Natural killer cell (primary cell): Measurements from ENCODE around the gene PTPRN. TPM values are rescaled to one million over a fixed set of nuclear protein-coding genes. Genes with fewer than 3 reads are reported as not detected.

ENCODE experiments used
- ATAC-seq, 3 donors: fragments of 150-1000 bp in 2 of 3; fragments of 200-7000 bp in 1 of 3; cut with Tn5 transposase; 1 replicate in 1 of 3; 2 replicates in 2 of 3; pipeline ENCODE4 v1.10.0; 2021; ENCODE audit warnings: mild to moderate bottlenecking in 2 of 3, moderate library complexity in 2 of 3
- DNase-seq, 2 donors: peaks; one replicate each; pipeline versions ENCODE4 v3.0.0 to v3.0.0-alpha.2; 2013 to 2021; ENCODE audit warnings: mixed read lengths in 1 of 2
- H3K27ac ChIP-seq: one replicate; pipeline ENCODE4 v1.5.1; 2013; ENCODE audit warnings: mild to moderate bottlenecking, low read length
- H3K27me3 ChIP-seq: one replicate; pipeline ENCODE4 v1.6.1; 2013; ENCODE audit warnings: low read length; ENCODE audit not compliant: control insufficient read depth, insufficient read depth
- H3K36me3 ChIP-seq: one replicate; pipeline ENCODE4 v1.6.1; 2013; ENCODE audit warnings: low read length; ENCODE audit not compliant: control insufficient read depth, insufficient read depth
- H3K4me1 ChIP-seq: one replicate; pipeline ENCODE4 v1.6.1; 2013; ENCODE audit warnings: low read length; ENCODE audit not compliant: control insufficient read depth, insufficient read depth
- H3K4me3 ChIP-seq: one replicate; pipeline ENCODE4 v1.5.1; 2013; ENCODE audit warnings: low read length
- H3K9me3 ChIP-seq: one replicate; pipeline ENCODE4 v1.6.1; 2013; ENCODE audit warnings: low read length; ENCODE audit not compliant: control insufficient read depth, insufficient read depth
- H3K27ac Mint-ChIP-seq, 2 donors: one replicate each; pipeline ENCODE4 v1.8.0; 2022; ENCODE audit warnings: mild to moderate bottlenecking in 2 of 2, mixed read lengths in 2 of 2, moderate library complexity in 1 of 2
- H3K27me3 Mint-ChIP-seq, 2 donors: one replicate each; pipeline ENCODE4 v1.8.0; 2022; ENCODE audit warnings: low read depth in 2 of 2, mixed read lengths in 2 of 2
- H3K36me3 Mint-ChIP-seq: one replicate; pipeline ENCODE4 v1.8.0; 2022; ENCODE audit warnings: mixed read lengths
- H3K4me1 Mint-ChIP-seq, 2 donors: one replicate each; pipeline ENCODE4 v1.8.0; 2022; ENCODE audit warnings: mixed read lengths in 2 of 2
- H3K4me3 Mint-ChIP-seq: one replicate; pipeline ENCODE4 v1.8.0; 2022; ENCODE audit warnings: mild to moderate bottlenecking, moderate library complexity, mixed read lengths
- H3K9me3 Mint-ChIP-seq, 2 donors: one replicate each; pipeline ENCODE4 v1.8.0; 2022; ENCODE audit warnings: mixed read lengths in 2 of 2
- CTCF ChIP-seq: fragments of 200-600 bp; IDR thresholded peaks from one replicate; pipeline ENCODE4 v1.8.0; 2022; ENCODE audit warnings: antibody characterized with exemption
- WGBS: methylation state at CpG from one replicate; pipeline ENCODE4 v1.1.7; 2013; ENCODE audit warnings: missing lambda C conversion rate; ENCODE audit not compliant: insufficient coverage; 5-methylcytosine and 5-hydroxymethylcytosine counted together
- intact Hi-C: fragments of 100-400 bp; cut with micrococcal nuclease; formaldehyde crosslinking; loops from one replicate; pipeline ENCODE4 v1.14.2; 2022
- total RNA-seq, 4 donors: library from RNA; stranded (reverse); fragments of 120-200 nt in 1 of 4; gene quantifications; one replicate each; pipeline versions ENCODE4 v1.2.3 to v1.2.4, GENCODE V29; 2013 to 2022

Gene PTPRN
- total RNA-seq, 3 donors from 2014 or later (not counting 1 experiment from before 2014, with no cell fraction given) = 0.23 to 0.35 TPM; not detected in 1

GRCh38 chr2:219252084-219252483, 57.1 kb downstream of the PTPRN start:
- ATAC-seq = no peak
- Mint-ChIP-seq H3K27ac (peak overlapping the region; percentile 86 to 98), H3K9me3 (no peaks in the 10 kb centered on the region), H3K36me3 (no peaks in the 10 kb centered on the region), H3K4me3 (peak overlapping the region; percentile 88), H3K27me3 (peaks cover 0 to 3% of the 10 kb centered on the region in 2 donors), H3K4me1 (peaks cover 48 to 67% of the 10 kb centered on the region in 2 donors)
- Histone ChIP-seq H3K36me3 (peaks cover 40% of the 10 kb centered on the region), H3K27ac (peak overlapping the region; percentile 81), H3K4me1 (peaks cover 69% of the 10 kb centered on the region), H3K4me3 (peak overlapping the region; percentile 93), H3K9me3 (no peaks in the 10 kb centered on the region), H3K27me3 (no peaks in the 10 kb centered on the region)
- TF ChIP-seq CTCF = no peak
- 74% methylated on average over 4 of the region's 5 CpGs for WGBS
- DNase-seq = peak in 1 of 2 donors; percentile 45
- intact Hi-C loops = no loop called here

GRCh38 chr2:219251656-219252055, 57.5 kb downstream of the PTPRN start:
- peaks cover 52 to 71% of the 10 kb centered on the region in 2 donors for H3K4me1 Mint-ChIP-seq
- H3K4me3 Mint-ChIP-seq = peak overlapping the region; percentile 88
- Histone ChIP-seq H3K36me3 (peaks cover 40% of the 10 kb centered on the region), H3K27ac (peak overlapping the region; percentile 81), H3K4me1 (peaks cover 73% of the 10 kb centered on the region), H3K27me3 (no peaks in the 10 kb centered on the region), H3K9me3 (no peaks in the 10 kb centered on the region), H3K4me3 (peak overlapping the region; percentile 93)
- H3K27me3 Mint-ChIP-seq = peaks cover 0 to 3% of the 10 kb centered on the region in 2 donors
- no peaks in the 10 kb centered on the region for H3K36me3 Mint-ChIP-seq
- no peak for DNase-seq
- 82% methylated on average over 6 of the region's 6 CpGs for WGBS
- ATAC-seq = no peak
- intact Hi-C loops = no loop called here
- H3K27ac Mint-ChIP-seq = peak overlapping the region; percentile 86 to 98
- no peak for TF ChIP-seq CTCF
- H3K9me3 Mint-ChIP-seq = no peaks in the 10 kb centered on the region

GRCh38 chr2:219250049-219250781, 59.0 kb downstream of the PTPRN start:
- Histone ChIP-seq H3K27ac (peak overlapping the region; percentile 97), H3K4me3 (no peak overlapping the region), H3K9me3 (no peaks in the 10 kb centered on the region), H3K27me3 (no peaks in the 10 kb centered on the region), H3K36me3 (peaks cover 40% of the 10 kb centered on the region), H3K4me1 (peaks cover 82% of the 10 kb centered on the region)
- DNase-seq (peak in 1 of 2 donors; percentile 43), ATAC-seq (no peak)
- peak overlapping the region; percentile 86 to 98 for H3K27ac Mint-ChIP-seq
- no peak for TF ChIP-seq CTCF
- H3K9me3 Mint-ChIP-seq = no peaks in the 10 kb centered on the region
- intact Hi-C loops = no loop called here
- peaks cover 60 to 85% of the 10 kb centered on the region in 2 donors for H3K4me1 Mint-ChIP-seq
- peaks cover 0 to 3% of the 10 kb centered on the region in 2 donors for H3K27me3 Mint-ChIP-seq
- H3K36me3 Mint-ChIP-seq = no peaks in the 10 kb centered on the region
- 84% methylated on average over 22 of the region's 22 CpGs for WGBS
- peak overlapping the region; percentile 61 for H3K4me3 Mint-ChIP-seq
